ENCODE measurements around the gene DSG1.
A peak's percentile ranks its signal among the peaks of the same experiment; 100 is the strongest.
"Not testable (repeated sequence)": the region's sequence is repeated elsewhere in the genome, so short reads cannot be mapped to it uniquely, and the experiment has no call there.

Gene DSG1

DNA sequence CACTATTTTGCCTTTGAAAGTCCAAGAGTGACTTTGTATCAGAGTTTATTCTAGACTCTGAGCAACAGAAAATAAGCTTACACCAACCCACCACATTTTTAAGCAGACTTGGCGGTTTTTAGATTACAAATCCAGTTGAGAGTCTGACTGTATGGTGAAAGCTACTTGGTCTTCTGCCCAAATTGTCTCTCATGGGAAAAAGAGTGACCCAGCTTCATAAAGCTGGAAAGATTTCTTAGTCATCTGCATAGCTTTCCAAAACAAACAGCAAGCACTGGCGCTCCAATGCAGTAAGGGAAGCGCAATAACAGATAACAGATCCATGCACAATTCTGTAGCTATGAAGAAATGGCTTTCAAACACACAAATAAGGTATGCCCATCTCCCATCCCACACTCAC lies 7.1 kb downstream of the DSG1 start:
- H3K23ac ChIP-seq (ENCODE audit: low read depth, low read length, poor library complexity), result no peak overlapping the region
- WGBS, 2 donors (ENCODE audit: extremely low coverage in 2 of 2, insufficient read length in 2 of 2, insufficient replicate concordance in 1 of 2), result no CpG with 5 or more reads among the region's 3 CpGs
- no peak overlapping the region for H3K4me2 ChIP-seq (ENCODE audit: insufficient read depth, low read length, poor library complexity, severe bottlenecking)
- no peak overlapping the region for H2BK12ac ChIP-seq (ENCODE audit: low read length)
- no peak for DNase-seq (ENCODE audit: low spot score)
- no peak overlapping the region for H3K4me3 ChIP-seq (ENCODE audit: low read length in 2 of 2)
- no peak overlapping the region for H3K27ac ChIP-seq (replicated peaks; ENCODE audit: low read length)
- no peaks in the 10 kb centered on the region for H3K36me3 ChIP-seq (replicated peaks in 1 of 2; ENCODE audit: control insufficient read depth in 2 of 2, insufficient read depth in 2 of 2, low read length in 2 of 2)
- H2BK15ac ChIP-seq (ENCODE audit: low read length), result no peak overlapping the region
- no peak overlapping the region for H3K9ac ChIP-seq (ENCODE audit: low read depth, low read length, poor library complexity)
- no peak overlapping the region for H4K8ac ChIP-seq (ENCODE audit: low read depth, low read length)
- no peak overlapping the region for H2AK5ac ChIP-seq (ENCODE audit: low read depth, low read length)
- H3K14ac ChIP-seq (ENCODE audit: low read length), result no peak overlapping the region
- no peak overlapping the region for H3K18ac ChIP-seq (ENCODE audit: low read length)
- no peaks in the 10 kb centered on the region for H3K9me3 ChIP-seq (replicated peaks in 1 of 2; ENCODE audit: control insufficient read depth in 2 of 2, insufficient read depth in 1 of 2, low read depth in 1 of 2, low read length in 2 of 2)
- H2AFZ ChIP-seq (ENCODE audit: low read length), result no peak overlapping the region
- no peak overlapping the region for H2BK5ac ChIP-seq (ENCODE audit: low read length)
- H4K91ac ChIP-seq (ENCODE audit: low read depth, low read length, poor library complexity), result no peak overlapping the region
- H3K4me1 ChIP-seq (ENCODE audit: control insufficient read depth in 2 of 2, insufficient read depth in 1 of 2, low read depth in 1 of 2, low read length in 2 of 2), result no peaks in the 10 kb centered on the region
- no peak overlapping the region for H3K4ac ChIP-seq (ENCODE audit: low read length)
- no peaks in the 10 kb centered on the region for H3K79me1 ChIP-seq (ENCODE audit: low read depth, low read length)
- H2BK120ac ChIP-seq (ENCODE audit: low read depth, low read length), result no peak overlapping the region
- H3K27me3 ChIP-seq (ENCODE audit: control insufficient read depth in 3 of 3, insufficient read depth in 3 of 3, low read depth in 1 of 3, low read length in 3 of 3), result no peaks in the 10 kb centered on the region

- DNase-seq (ENCODE audit: low spot score), result no peak
- no peak overlapping the region for H3K4me2 ChIP-seq (ENCODE audit: insufficient read depth, low read length, poor library complexity, severe bottlenecking)
- H3K9ac ChIP-seq (ENCODE audit: low read depth, low read length, poor library complexity), result no peak overlapping the region
- H3K27me3 ChIP-seq (ENCODE audit: control insufficient read depth in 3 of 3, insufficient read depth in 3 of 3, low read depth in 1 of 3, low read length in 3 of 3), result no peaks in the 10 kb centered on the region
- H2AFZ ChIP-seq (ENCODE audit: low read length), result peak overlapping the region; percentile 37
- H4K91ac ChIP-seq (ENCODE audit: low read depth, low read length, poor library complexity), result no peak overlapping the region
- H3K23ac ChIP-seq (ENCODE audit: low read depth, low read length, poor library complexity), result no peak overlapping the region
- no peaks in the 10 kb centered on the region for H3K9me3 ChIP-seq (replicated peaks in 1 of 2; ENCODE audit: control insufficient read depth in 2 of 2, insufficient read depth in 1 of 2, low read depth in 1 of 2, low read length in 2 of 2)
- H3K4me3 ChIP-seq (ENCODE audit: low read length in 2 of 2), result no peak overlapping the region
- H3K4me1 ChIP-seq (ENCODE audit: control insufficient read depth in 2 of 2, insufficient read depth in 1 of 2, low read depth in 1 of 2, low read length in 2 of 2), result no peaks in the 10 kb centered on the region
- H2BK120ac ChIP-seq (ENCODE audit: low read depth, low read length), result no peak overlapping the region
- H3K14ac ChIP-seq (ENCODE audit: low read length), result no peak overlapping the region
- no peak overlapping the region for H2BK5ac ChIP-seq (ENCODE audit: low read length)
- no CpG with 5 or more reads among the region's 7 CpGs for WGBS, 2 donors (ENCODE audit: extremely low coverage in 2 of 2, insufficient read length in 2 of 2, insufficient replicate concordance in 1 of 2)
- H2BK12ac ChIP-seq (ENCODE audit: low read length), result no peak overlapping the region
- no peaks in the 10 kb centered on the region for H3K36me3 ChIP-seq (replicated peaks in 1 of 2; ENCODE audit: control insufficient read depth in 2 of 2, insufficient read depth in 2 of 2, low read length in 2 of 2)
- H3K79me1 ChIP-seq (ENCODE audit: low read depth, low read length), result no peaks in the 10 kb centered on the region
- no peak overlapping the region for H4K8ac ChIP-seq (ENCODE audit: low read depth, low read length)
- H3K4ac ChIP-seq (ENCODE audit: low read length), result no peak overlapping the region
- H3K27ac ChIP-seq (replicated peaks; ENCODE audit: low read length), result no peak overlapping the region
- no peak overlapping the region for H3K18ac ChIP-seq (ENCODE audit: low read length)
- H2AK5ac ChIP-seq (ENCODE audit: low read depth, low read length), result no peak overlapping the region
- no peak overlapping the region for H2BK15ac ChIP-seq (ENCODE audit: low read length)
Measured at GRCh38 chr18:31329787-31330438, 12.0 kb downstream of the DSG1 start.

GRCh38 chr18:31343454-31343853 lies 25.5 kb downstream of the DSG1 start:
- Histone ChIP-seq H3K18ac (ENCODE audit: low read length) (no peak overlapping the region), H3K4me2 (ENCODE audit: insufficient read depth, low read length, poor library complexity, severe bottlenecking) (no peak overlapping the region), H4K91ac (ENCODE audit: low read depth, low read length, poor library complexity) (no peak overlapping the region), H3K4me3 (ENCODE audit: low read length in 2 of 2) (no peak overlapping the region), H2BK5ac (ENCODE audit: low read length) (no peak overlapping the region), H2BK15ac (ENCODE audit: low read length) (no peak overlapping the region), H2AFZ (ENCODE audit: low read length) (peak overlapping the region; percentile 90), H3K4me1 (ENCODE audit: control insufficient read depth in 2 of 2, insufficient read depth in 1 of 2, low read depth in 1 of 2, low read length in 2 of 2) (no peaks in the 10 kb centered on the region), H3K27ac (replicated peaks; ENCODE audit: low read length) (no peak overlapping the region), H3K14ac (ENCODE audit: low read length) (peak overlapping the region; percentile 85), H2BK12ac (ENCODE audit: low read length) (no peak overlapping the region), H2AK5ac (ENCODE audit: low read depth, low read length) (no peak overlapping the region), H3K9me3 (replicated peaks in 1 of 2; ENCODE audit: control insufficient read depth in 2 of 2, insufficient read depth in 1 of 2, low read depth in 1 of 2, low read length in 2 of 2) (no peaks in the 10 kb centered on the region), H3K27me3 (ENCODE audit: control insufficient read depth in 3 of 3, insufficient read depth in 3 of 3, low read depth in 1 of 3, low read length in 3 of 3) (no peaks in the 10 kb centered on the region), H2BK120ac (ENCODE audit: low read depth, low read length) (no peak overlapping the region), H3K4ac (ENCODE audit: low read length) (no peak overlapping the region), H3K79me1 (ENCODE audit: low read depth, low read length) (no peaks in the 10 kb centered on the region), H4K8ac (ENCODE audit: low read depth, low read length) (no peak overlapping the region), H3K9ac (ENCODE audit: low read depth, low read length, poor library complexity) (no peak overlapping the region), H3K23ac (ENCODE audit: low read depth, low read length, poor library complexity) (no peak overlapping the region), H3K36me3 (replicated peaks in 1 of 2; ENCODE audit: control insufficient read depth in 2 of 2, insufficient read depth in 2 of 2, low read length in 2 of 2) (no peaks in the 10 kb centered on the region)
- no CpG with 5 or more reads among the region's 4 CpGs for WGBS, 2 donors (ENCODE audit: extremely low coverage in 2 of 2, insufficient read length in 2 of 2, insufficient replicate concordance in 1 of 2)
- DNase-seq (ENCODE audit: low spot score), result no peak

GRCh38 chr18:31353336-31353735 lies 35.4 kb downstream of the DSG1 start:
- not testable (repeated sequence) for H2BK15ac ChIP-seq (ENCODE audit: low read length); H3K9me3 ChIP-seq (replicated peaks in 1 of 2; ENCODE audit: control insufficient read depth in 2 of 2, insufficient read depth in 1 of 2, low read depth in 1 of 2, low read length in 2 of 2); H3K4me3 ChIP-seq (ENCODE audit: low read length in 2 of 2); H3K4ac ChIP-seq (ENCODE audit: low read length); H4K91ac ChIP-seq (ENCODE audit: low read depth, low read length, poor library complexity); H2AFZ ChIP-seq (ENCODE audit: low read length); H3K18ac ChIP-seq (ENCODE audit: low read length); DNase-seq (ENCODE audit: low spot score); H3K36me3 ChIP-seq (replicated peaks in 1 of 2; ENCODE audit: control insufficient read depth in 2 of 2, insufficient read depth in 2 of 2, low read length in 2 of 2); H3K14ac ChIP-seq (ENCODE audit: low read length); H3K4me1 ChIP-seq (ENCODE audit: control insufficient read depth in 2 of 2, insufficient read depth in 1 of 2, low read depth in 1 of 2, low read length in 2 of 2); H2AK5ac ChIP-seq (ENCODE audit: low read depth, low read length); H4K8ac ChIP-seq (ENCODE audit: low read depth, low read length); H3K4me2 ChIP-seq (ENCODE audit: insufficient read depth, low read length, poor library complexity, severe bottlenecking); H3K79me1 ChIP-seq (ENCODE audit: low read depth, low read length); H2BK120ac ChIP-seq (ENCODE audit: low read depth, low read length); H3K23ac ChIP-seq (ENCODE audit: low read depth, low read length, poor library complexity); H3K9ac ChIP-seq (ENCODE audit: low read depth, low read length, poor library complexity); H3K27me3 ChIP-seq (ENCODE audit: control insufficient read depth in 3 of 3, insufficient read depth in 3 of 3, low read depth in 1 of 3, low read length in 3 of 3); H2BK12ac ChIP-seq (ENCODE audit: low read length); H3K27ac ChIP-seq (replicated peaks; ENCODE audit: low read length); H2BK5ac ChIP-seq (ENCODE audit: low read length)
- no CpG with 5 or more reads among the region's 17 CpGs for WGBS, 2 donors (ENCODE audit: extremely low coverage in 2 of 2, insufficient read length in 2 of 2, insufficient replicate concordance in 1 of 2)
